Muscle layer of colon (tissue), 2 donors: ENCODE measurements around the gene CTSE.

Experiments used
- H3K27ac ChIP-seq: one replicate; pipeline ENCODE4 v1.7.0; 2013; ENCODE audit warnings: low read depth, mild to moderate bottlenecking, low read length, moderate library complexity
- H3K27me3 ChIP-seq, 2 donors: one replicate each; pipeline ENCODE4 v1.7.0; 2013; ENCODE audit warnings: low read length in 2 of 2, mild to moderate bottlenecking in 2 of 2; ENCODE audit not compliant: insufficient read depth in 2 of 2, control insufficient read depth in 1 of 2
- H3K36me3 ChIP-seq: one replicate; pipeline ENCODE4 v1.7.0; 2013; ENCODE audit warnings: mild to moderate bottlenecking, low read length; ENCODE audit not compliant: insufficient read depth
- H3K4me1 ChIP-seq: one replicate; pipeline ENCODE4 v1.7.0; 2013; ENCODE audit warnings: mild to moderate bottlenecking, low read length; ENCODE audit not compliant: insufficient read depth
- H3K4me3 ChIP-seq, 2 donors: one replicate each; pipeline ENCODE4 v1.7.0; 2013; ENCODE audit warnings: low read length in 2 of 2, low read depth in 1 of 2, mild to moderate bottlenecking in 1 of 2, moderate library complexity in 1 of 2
- H3K9ac ChIP-seq: one replicate; pipeline ENCODE4 v1.7.0; 2013; ENCODE audit warnings: low read length
- H3K9me3 ChIP-seq: one replicate; pipeline ENCODE4 v1.7.0; 2013; ENCODE audit warnings: mild to moderate bottlenecking, low read length
- donor health status: abdominal sarcoma.
- donor health status: Adenocarcinoma of cecum.

Gene CTSE

GRCh38 chr1:205983925-205984725, 39.6 kb downstream of the CTSE start:
- Histone ChIP-seq H3K36me3 (no peaks in the 10 kb centered on the region), H3K27me3 (no peaks in the 10 kb centered on the region), H3K9ac (no peak overlapping the region), H3K27ac (no peak overlapping the region), H3K4me3 (no peak overlapping the region), H3K9me3 (no peaks in the 10 kb centered on the region), H3K4me1 (no peaks in the 10 kb centered on the region)

- no peaks in the 10 kb centered on the region for H3K9me3 ChIP-seq
- no peak overlapping the region for H3K4me3 ChIP-seq
- no peaks in the 10 kb centered on the region for H3K36me3 ChIP-seq
- no peak overlapping the region for H3K27ac ChIP-seq
- H3K27me3 ChIP-seq, result no peaks in the 10 kb centered on the region
- H3K9ac ChIP-seq, result no peak overlapping the region
- no peaks in the 10 kb centered on the region for H3K4me1 ChIP-seq
Measured at GRCh38 chr1:205981257-205981656, 42.4 kb downstream of the CTSE start.

- no peaks in the 10 kb centered on the region for H3K9me3 ChIP-seq
- H3K9ac ChIP-seq, result no peak overlapping the region
- H3K27ac ChIP-seq, result no peak overlapping the region
- no peaks in the 10 kb centered on the region for H3K27me3 ChIP-seq
- H3K4me3 ChIP-seq, result no peak overlapping the region
- no peaks in the 10 kb centered on the region for H3K4me1 ChIP-seq
- H3K36me3 ChIP-seq, result no peaks in the 10 kb centered on the region
Measured at GRCh38 chr1:205980237-205980870, 43.3 kb downstream of the CTSE start.

- Histone ChIP-seq H3K9ac (no peak overlapping the region), H3K36me3 (no peaks in the 10 kb centered on the region), H3K27me3 (no peaks in the 10 kb centered on the region), H3K27ac (no peak overlapping the region), H3K4me3 (no peak overlapping the region), H3K9me3 (no peaks in the 10 kb centered on the region), H3K4me1 (no peaks in the 10 kb centered on the region)
Measured at GRCh38 chr1:205979301-205979700, 44.4 kb downstream of the CTSE start.

- Histone ChIP-seq H3K9ac (no peak overlapping the region), H3K27ac (no peak overlapping the region), H3K4me1 (no peaks in the 10 kb centered on the region), H3K4me3 (no peak overlapping the region), H3K27me3 (no peaks in the 10 kb centered on the region), H3K36me3 (no peaks in the 10 kb centered on the region), H3K9me3 (no peaks in the 10 kb centered on the region)
Measured at GRCh38 chr1:205978676-205979075, 45.0 kb downstream of the CTSE start.

GRCh38 chr1:205977402-205978014, 46.2 kb downstream of the CTSE start:
- Histone ChIP-seq H3K27ac (no peak overlapping the region), H3K27me3 (no peaks in the 10 kb centered on the region), H3K9ac (no peak overlapping the region), H3K4me1 (no peaks in the 10 kb centered on the region), H3K4me3 (no peak overlapping the region), H3K9me3 (no peaks in the 10 kb centered on the region), H3K36me3 (no peaks in the 10 kb centered on the region)

- no peaks in the 10 kb centered on the region for H3K9me3 ChIP-seq
- no peaks in the 10 kb centered on the region for H3K36me3 ChIP-seq
- no peaks in the 10 kb centered on the region for H3K4me1 ChIP-seq
- H3K9ac ChIP-seq, result no peak overlapping the region
- H3K4me3 ChIP-seq, result no peak overlapping the region
- H3K27ac ChIP-seq, result no peak overlapping the region
- H3K27me3 ChIP-seq, result no peaks in the 10 kb centered on the region
Measured at GRCh38 chr1:205976708-205977401, 46.8 kb downstream of the CTSE start.

- Histone ChIP-seq H3K27ac (no peak overlapping the region), H3K9ac (no peak overlapping the region), H3K4me1 (no peaks in the 10 kb centered on the region), H3K27me3 (no peaks in the 10 kb centered on the region), H3K9me3 (no peaks in the 10 kb centered on the region), H3K36me3 (no peaks in the 10 kb centered on the region), H3K4me3 (no peak overlapping the region)
Measured at GRCh38 chr1:205976036-205976435, 47.7 kb downstream of the CTSE start.

- Histone ChIP-seq H3K9me3 (no peaks in the 10 kb centered on the region), H3K27ac (no peak overlapping the region), H3K4me1 (no peaks in the 10 kb centered on the region), H3K36me3 (no peaks in the 10 kb centered on the region), H3K9ac (no peak overlapping the region), H3K4me3 (no peak overlapping the region), H3K27me3 (no peaks in the 10 kb centered on the region)
Measured at GRCh38 chr1:205975387-205975998, 48.2 kb downstream of the CTSE start.

GRCh38 chr1:205974712-205975111, 49.0 kb downstream of the CTSE start:
- H3K27me3 ChIP-seq, result no peaks in the 10 kb centered on the region
- H3K36me3 ChIP-seq, result no peaks in the 10 kb centered on the region
- no peak overlapping the region for H3K4me3 ChIP-seq
- no peak overlapping the region for H3K27ac ChIP-seq
- H3K9me3 ChIP-seq, result no peaks in the 10 kb centered on the region
- H3K9ac ChIP-seq, result no peak overlapping the region
- H3K4me1 ChIP-seq, result no peaks in the 10 kb centered on the region
